ENCODE measurements around the gene COBLL1.

COBLL1 gene

DNA sequence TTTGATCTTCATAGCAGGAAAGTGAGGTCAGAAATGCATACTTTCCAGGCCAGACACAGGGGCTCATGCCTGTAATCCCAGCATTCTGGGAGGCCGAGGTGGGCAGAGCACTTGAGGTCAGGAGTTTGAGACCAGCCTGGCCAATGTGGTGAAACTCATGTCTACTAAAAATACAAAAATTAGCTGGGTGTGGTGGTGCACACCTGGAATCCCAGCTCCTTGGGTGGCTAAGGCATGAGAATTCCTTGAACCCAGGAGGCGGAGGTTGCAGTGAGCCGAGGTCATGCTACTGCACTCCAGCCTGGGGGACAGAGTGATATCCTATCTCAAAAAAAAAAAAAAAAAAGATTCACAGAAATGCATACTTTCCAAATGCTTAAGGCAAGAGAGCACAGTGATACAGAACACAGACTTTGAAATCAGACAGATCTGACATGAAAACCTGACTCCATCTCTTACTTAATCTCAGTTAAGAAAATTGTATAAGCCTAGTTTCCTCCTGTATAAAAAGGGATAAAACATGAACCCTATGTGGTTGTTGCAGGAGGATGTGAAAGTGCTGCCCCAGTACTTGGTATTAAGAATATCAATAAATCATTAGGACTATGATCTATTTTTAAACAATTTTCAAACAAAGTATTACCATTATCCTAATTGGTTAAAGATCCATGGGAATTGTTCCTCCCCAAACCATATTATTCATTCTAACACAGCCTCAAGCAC, 26.4 kb downstream of the COBLL1 start:
- DNase-seq = no peak

DNA sequence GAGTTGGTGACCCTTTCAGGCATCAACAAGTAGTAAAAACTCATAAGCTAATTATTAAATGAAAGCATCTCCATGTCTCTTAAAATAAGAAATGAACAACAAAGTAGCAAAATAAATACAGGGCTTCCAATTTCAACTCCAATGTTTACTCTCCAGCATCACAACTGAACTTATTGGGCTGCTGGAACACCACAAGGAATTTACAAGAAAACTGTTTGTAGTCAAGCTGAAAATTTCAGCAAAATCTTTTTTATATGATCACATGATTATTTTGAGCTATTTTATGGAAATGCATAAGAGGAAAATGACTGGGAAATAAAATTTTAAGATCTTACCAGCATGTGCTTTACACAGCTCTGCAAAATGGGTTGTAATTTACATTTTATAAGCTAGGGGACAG, 28.1 kb downstream of the COBLL1 start:
- no peak for DNase-seq

DNA sequence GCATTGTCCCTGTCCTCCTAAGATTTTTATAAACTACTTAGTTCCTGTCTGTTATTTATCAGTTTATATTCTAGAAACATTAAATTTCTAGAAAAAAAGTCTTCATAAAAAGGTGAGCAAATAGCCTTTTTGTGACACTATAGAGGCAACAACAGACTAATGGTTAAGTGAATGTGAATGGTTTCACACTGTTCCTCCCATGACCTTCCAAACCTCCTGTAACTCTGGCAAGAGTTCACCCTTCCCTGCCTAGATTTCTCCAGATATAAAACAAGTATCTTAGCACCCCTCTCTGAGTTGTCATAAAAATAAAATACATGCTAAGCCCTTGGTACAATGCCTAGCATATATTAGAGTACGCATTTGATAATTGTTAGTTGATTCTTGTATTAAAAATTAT, 29.2 kb downstream of the COBLL1 start:
- no peak for DNase-seq

DNA sequence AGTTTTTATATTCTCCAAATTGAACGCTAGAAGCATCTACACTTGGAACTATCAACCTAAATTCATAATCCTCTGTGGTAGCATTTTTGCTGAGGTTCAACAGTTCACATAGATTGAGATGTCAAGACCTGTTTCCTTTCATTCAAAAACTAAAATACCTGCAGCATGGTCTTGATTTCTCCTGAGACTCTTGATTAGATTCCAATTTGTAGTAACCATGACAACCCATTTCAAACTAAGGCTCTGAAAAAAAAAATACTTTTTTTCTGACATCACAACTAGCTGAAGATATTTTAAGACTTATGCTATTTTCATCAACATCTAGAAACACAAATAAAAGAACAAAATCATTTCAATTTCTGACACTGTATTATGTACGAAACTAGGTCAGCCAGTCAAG, 29.8 kb downstream of the COBLL1 start:
- no peak for DNase-seq

DNA sequence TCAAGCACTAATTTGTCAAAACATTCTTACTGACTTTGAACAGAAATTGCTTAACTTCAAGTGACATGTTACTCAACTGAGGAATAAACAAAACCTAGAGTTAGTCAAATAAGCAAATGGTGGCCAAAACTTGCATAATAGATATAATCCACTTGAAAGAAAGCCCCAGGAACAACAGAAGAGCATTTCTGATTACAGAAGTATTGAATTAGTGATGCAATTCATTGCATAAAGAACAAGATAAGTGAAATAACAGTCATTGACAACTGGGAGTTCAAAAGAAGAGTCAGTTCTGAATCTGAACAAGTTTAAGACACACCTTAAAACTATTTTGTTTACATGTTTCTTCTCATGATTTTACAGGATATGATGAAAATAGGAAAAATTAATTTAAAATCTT, 30.8 kb downstream of the COBLL1 start:
- peak; percentile 63 for DNase-seq

DNA sequence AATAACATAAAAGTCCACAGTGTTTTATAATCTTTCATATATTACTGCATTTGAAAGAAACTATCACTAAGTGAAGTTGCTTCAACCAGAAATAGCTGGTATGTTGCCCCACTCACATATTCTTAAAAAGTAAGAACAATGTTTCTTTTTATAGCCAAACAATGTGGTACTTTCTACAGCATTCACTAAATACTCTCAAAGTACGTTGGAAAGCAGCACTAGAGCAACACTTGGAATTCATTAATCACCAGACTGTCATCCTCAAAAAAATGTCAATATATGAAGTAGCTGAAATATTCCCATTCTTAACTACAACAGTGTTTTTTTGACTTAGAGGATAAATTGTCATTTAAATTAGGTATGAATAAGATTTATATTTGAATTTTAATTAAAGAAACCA, 32.8 kb downstream of the COBLL1 start:
- DNase-seq = no peak

DNA sequence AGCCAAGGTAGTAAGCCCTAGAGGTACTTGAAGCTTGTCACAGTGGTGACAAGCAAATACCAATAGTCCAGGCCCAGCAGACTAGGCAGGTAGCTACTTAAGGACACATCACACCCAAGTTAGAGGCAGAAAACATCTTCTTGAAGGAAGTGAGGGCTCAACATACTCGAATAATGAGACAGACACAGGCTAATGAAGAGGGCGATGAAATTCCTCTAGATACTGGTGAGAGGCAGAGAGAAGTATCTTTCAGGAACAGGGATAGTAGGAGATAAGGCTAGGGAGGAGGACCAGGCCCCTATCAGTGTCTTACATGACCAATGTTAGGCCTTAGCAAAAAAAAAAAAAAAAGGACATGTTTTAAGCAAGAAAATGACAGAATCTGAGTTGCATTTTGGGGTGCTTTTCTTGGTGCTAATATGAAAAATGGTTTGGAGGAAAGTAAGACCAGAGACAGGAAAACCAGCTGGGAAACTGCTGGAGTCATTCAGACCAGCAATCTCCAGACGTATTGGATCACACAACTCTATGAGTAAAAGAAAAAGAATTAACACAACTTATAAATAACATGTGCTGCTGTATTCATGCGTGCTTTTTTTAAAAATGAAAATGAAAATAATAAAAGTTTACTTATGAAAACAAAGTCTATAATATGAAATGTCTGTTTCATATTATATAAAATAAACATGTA, 37.7 kb downstream of the COBLL1 start:
- DNase-seq = peak; percentile 82

DNA sequence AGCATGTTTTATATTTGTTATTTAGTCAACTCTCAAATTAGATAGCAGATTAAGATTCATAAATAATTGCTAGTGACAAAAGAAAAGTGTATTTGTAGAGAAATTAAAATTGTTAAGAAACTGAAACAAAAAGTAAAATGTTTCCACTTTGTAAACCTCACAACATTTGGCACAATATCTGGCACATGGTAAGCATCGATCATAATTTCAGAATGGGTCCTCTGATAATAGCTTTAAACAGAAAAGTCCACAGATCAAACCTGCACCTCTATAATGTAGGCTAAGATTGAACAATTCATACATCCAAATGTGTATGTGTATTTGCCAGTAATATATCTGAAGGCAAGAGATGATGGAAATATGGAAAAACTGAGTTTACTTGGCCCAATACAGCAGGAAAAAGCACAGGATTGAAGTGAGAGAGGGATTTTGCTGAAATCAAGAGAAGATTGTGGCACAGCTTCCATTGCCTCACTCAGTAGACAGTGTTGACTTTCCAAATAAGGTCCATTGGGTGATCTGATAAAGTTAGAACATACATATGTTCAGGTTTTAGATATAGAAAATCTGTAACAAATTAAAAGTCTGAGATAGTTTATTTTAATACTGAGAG, 39.4 kb downstream of the COBLL1 start:
- DNase-seq = peak; percentile 74

DNA sequence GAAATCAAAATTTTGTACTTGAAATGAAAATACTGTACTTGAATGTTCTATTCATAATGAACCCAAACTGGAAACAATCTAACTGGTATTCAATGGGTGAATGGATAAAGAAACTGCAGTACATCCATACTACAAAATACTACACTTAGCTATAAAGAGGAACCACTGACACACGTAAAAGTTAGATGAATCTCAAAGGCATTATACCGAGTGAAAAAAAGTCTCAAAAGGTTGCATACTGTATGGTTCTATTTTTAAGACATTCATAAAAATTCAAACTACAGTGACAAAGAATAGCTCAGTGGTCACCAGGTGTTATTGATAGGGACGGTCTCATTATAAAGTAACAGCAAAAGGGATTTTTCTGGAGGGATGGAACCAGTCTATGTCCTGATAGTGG, 41.1 kb downstream of the COBLL1 start:
- peak; percentile 44 for DNase-seq

DNA sequence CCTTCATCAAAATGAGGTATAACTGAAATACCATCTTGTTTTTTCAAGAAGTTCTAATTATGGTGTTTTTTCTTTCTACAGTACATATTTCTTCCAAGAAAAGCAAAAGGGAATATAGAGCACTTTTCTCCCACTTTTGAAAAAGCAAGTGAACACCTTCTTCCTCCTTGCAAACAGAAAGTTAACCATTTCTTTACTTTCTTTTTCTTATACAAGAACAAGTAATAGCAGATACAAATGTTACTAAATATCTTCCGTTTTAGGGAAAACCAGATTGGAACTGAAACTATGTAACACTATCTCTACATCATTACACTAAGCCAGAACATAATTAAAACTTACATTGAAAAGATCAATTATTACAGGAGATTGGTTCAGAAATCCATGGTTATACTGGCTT, 44.0 kb downstream of the COBLL1 start:
- DNase-seq = peak; percentile 64

DNA sequence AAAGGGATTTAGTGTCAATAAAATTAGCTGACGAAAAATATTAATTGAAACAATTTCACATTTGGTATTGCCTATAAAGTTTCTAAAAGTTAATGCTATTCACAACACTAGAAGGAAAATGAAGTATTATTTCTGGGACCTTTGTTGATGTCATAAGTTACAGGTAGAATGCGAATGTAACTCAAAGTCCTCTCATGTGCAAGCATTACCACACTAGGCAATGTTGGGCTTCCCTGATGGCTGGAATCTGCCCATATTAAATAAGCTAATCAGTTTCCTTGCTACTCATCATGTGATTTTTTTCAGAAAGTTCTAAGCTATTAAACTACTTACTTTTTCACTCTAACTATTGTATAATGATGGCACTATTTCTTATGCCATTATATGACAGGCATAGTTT, 44.6 kb downstream of the COBLL1 start:
- peak; percentile 64 for DNase-seq

DNA sequence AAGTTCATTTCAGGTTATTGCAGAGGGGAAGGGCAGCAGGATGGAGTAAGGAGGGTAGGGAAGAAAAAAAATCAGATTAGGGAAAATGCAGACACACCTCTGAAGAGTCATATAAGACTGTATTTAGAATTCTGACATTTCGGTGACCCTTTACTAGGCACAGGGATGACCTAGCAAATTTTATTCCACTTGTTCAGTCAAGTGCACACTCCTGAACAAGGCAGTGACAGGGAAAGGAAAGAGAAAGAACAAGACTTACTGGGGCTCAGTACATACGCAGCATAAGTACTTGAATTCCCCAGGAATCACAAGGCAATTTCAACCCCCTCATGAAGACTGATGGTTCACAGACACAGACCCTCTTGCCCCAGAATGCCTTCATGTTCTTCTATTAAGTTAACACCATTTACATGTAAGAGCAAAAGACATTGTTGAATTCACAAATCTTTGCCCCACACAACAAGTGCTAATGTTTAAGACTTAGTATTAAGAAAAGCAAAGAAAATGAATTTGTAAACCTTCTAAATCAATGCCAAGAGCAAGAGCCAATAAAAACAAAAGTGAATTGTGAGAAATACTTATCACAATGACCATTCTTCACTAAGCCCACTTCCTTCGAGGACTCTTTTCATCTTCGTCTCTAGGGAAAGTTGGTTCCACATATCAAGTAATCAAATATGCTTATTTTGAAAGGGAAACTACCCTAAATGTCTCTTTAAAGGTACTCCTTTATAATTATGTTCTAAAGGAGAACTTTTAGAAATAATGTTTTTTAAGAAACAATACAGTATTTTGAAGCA, 47.0 kb downstream of the COBLL1 start:
- peak; percentile 76 for DNase-seq

DNA sequence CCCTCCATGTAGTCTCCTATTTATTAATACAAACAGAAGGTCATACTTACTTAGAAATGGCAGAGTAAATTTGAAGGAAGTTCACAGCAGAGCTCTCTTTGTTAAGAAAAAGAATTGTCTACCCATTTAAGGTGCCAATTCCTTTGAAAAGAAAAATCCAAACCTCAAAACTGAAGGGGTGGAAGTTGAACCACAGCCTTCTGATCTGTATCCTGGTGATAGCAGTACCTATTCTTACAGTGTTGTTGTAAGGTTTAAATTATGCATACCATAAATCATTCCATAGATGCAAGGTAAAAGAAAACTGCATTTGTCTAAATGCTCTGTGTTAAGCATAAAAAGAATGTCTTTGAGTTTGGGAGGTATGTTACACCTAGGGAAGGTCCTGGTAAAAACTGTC, 47.6 kb downstream of the COBLL1 start:
- peak; percentile 69 for DNase-seq

DNA sequence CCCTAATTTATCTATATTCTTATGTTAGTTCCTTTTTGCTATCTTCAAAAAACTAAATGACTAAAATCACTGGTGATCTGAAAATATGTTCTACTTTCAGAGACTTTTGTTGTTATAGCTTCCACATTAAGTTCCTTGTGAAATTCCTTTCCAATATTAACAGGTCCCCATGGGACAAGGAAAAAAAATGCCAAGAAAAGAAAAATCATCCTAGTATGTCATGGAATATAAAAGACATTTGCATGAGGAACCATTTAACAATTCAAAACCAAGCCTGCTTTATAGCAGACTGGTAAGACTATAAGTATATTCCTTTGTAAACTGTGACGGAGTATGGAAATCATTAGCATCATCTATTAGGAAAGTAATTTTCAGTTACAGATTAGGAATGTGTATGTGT, 48.1 kb downstream of the COBLL1 start:
- no peak for DNase-seq

DNA sequence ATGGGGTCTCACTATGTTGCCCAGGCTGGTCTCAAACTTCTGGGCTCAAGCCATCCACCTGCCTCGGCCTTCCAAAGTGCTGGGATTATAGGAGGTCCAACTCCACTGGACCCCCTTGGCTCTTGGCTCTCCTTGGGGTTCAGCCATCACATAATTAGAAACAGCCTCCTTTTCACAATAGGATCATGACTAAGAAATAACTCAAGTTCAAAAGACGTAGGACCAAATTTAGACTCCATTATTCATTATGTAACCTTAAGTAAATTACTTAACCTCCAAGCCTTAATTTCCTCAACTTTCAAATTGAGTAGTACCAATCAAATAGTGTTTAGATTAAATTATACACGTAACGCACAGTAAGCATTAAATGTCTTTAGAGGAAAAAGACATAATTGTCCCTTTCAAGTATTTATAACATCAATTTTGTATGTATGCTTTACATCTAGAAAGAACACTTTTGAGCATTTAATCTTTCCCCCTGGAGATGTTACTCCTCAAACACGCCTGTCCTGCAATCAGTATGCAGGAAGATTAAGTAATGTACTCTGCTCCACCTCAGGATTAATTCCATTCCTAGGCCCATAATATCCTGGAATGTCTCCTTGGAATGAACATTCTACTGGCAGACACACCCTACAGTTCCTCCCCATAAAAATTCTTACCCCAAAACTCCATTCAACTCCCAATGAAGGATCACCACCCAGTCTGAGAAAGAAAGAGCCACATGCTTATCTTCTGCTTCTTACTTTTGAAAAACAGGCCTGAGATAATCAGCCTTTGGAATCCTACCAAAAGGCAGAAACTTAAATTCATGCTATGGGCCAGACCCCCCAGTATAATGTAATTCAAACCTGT, 49.1 kb downstream of the COBLL1 start:
- peak; percentile 44 for DNase-seq

DNA sequence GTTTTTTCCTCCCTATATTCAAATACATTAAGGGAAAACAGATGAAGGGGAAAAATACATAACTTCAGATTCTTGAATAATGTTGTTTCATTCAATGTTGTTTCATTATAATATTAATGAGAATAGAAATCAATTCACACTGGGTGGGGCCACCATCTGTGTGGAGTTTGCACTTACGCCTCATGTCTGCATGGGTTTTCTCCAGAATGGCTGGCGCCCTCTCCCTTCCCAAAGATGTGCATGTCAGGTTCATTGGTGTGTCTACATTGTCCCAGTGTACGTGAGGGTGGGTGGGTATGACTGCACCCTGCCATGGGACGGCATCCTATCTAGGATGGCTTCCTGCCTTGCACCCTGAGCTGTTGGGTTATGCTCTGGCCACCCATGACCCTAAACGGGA, 51.7 kb downstream of the COBLL1 start:
- no peak for DNase-seq

DNA sequence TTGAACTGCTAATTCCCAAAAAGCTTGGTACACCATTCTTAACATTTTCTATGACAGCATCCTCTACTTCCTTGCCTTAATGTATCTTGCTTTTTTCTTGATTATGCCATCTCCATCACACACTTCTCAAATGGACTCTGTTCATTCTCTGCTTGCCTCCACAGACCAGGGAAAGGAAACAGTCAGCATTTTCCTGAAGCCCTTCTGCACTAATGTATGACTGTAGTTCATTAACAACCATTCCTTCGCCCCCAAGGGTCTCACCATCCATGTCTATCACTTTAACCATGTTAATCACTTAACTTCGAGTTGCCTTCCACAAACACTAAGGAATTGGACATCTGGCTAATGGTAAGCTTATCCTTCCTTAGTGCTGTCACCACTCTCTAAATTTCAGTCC, 54.8 kb downstream of the COBLL1 start:
- DNase-seq = no peak

DNA sequence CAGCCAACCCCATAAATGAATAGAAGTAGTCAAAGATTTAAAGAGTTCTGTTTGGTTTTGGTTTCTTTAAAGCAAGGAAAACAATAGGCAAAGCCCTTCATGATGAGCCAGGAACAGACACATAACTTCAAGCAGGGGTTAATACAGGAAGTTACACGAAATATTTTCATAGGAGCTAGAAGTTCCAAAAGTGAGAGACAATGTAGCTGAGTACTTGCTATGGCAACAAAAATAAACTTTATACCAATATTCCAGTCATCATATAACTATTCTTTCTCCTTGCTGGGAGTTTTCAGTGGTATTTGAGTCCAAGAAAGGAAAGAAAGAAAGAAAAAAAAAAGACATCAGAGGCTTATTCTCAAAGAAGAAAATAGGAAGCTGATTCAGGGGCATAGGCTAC, 56.2 kb downstream of the COBLL1 start:
- DNase-seq = no peak

DNA sequence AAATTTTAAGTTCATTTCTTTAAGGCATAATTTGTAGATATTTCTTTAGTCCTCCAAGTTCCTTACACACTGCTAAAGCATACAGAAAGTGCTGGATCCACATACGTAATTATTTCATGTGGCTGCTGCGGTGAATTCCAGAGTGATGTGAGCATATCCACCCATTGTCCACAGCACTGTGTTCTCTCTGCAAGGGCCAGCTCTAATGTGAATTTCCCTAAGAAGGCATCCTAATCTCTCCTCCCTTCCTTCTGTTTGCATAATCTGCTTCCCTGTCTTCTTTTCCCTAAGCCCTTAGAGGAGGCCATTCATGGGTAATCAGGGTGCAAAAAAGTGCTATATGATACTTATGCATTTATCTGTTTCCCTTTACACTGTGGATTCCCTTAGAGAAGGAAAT, 57.2 kb downstream of the COBLL1 start:
- DNase-seq = no peak

DNA sequence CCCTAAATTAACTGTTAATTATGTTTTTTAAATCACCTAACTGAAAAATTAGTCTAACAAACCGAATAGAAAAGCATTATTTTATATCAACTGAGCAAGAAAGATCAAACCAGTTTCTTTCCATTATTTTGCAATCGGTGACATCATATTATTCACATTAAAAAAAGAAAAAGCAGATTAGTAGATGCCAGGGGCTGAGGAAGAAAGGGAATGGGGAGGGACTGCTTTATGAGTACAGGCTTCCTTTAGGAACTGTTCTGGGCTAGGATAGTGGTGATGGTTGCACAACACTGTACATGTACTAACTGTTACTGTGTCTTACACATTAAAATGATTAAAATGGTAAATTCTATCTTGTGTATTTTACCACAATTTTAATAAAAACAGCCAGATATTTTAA, 59.3 kb downstream of the COBLL1 start:
- DNase-seq = no peak

DNA sequence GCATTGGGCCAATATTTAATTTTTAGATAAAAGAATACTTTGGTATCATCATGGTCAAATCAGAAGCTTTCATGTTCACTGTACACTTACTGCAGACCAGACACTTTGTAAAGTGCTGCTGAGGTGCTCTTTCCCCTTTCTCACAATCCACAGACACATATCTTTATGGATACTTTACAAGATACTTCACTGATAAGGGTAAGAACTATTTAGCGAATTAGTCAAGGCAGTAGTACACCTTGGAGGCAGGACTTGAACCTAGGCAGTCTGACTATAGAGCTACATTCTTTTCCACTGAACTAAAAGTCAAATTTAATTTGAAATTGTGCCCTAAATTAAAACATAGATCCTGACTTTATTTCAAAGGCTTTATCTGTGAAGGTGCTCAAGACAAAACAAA, 60.2 kb downstream of the COBLL1 start:
- DNase-seq = no peak

DNA sequence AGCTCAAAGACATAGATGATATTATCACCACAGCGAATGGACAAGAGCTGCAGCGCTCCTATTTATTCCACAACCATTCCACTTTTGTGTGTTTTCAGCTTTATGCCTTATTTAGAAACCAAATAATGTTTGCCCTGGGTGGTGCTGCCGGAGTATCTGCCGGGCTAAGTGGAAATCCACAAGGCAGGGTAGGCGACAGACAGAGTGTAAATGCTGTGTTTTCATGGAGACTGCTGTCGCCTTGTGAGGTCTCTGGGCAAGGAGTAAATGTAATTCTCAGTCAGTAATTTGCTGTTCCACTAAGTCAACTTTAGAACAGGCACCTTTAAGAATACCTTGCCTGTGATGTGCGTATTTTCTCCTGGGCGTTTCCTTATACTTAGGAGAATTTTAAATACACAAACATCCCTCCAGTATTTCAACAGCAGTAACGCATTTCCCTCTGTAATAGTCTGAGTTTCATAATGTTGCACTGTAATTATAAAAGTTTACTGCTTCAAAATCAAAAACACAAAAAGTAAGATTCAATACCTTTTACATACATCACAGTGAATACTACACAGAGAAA, 60.9 kb downstream of the COBLL1 start:
- no peak for DNase-seq

Data from OCI-M1 (cell line).